Measurements from ENCODE around the gene AKIRIN2. TPM values are rescaled to one million over a fixed set of nuclear protein-coding genes. Genes with fewer than 3 reads are reported as not detected.

The AKIRIN2 gene
- total and polyA plus RNA-seq, 10 of the 15 experiments (the other 5 are each of a cell fraction or from before 2014, with no cell fraction given): 12.7 to 82.2 (median 42.6) TPM

GRCh38 chr6:87660226-87660911, 41.7 kb downstream of the AKIRIN2 start (continued):
- TF ChIP-seq CUX1 (IDR thresholded peaks at IDR 0.05; ENCODE audit: insufficient replicate concordance, low read depth, low read length) (no peak), BMI1 (IDR thresholded peaks at IDR 0.05; ENCODE audit: borderline replicate concordance) (no peak), ZNF622 (IDR thresholded peaks at IDR 0.05) (no peak)
- TF ChIP-seq, protein P1, sequence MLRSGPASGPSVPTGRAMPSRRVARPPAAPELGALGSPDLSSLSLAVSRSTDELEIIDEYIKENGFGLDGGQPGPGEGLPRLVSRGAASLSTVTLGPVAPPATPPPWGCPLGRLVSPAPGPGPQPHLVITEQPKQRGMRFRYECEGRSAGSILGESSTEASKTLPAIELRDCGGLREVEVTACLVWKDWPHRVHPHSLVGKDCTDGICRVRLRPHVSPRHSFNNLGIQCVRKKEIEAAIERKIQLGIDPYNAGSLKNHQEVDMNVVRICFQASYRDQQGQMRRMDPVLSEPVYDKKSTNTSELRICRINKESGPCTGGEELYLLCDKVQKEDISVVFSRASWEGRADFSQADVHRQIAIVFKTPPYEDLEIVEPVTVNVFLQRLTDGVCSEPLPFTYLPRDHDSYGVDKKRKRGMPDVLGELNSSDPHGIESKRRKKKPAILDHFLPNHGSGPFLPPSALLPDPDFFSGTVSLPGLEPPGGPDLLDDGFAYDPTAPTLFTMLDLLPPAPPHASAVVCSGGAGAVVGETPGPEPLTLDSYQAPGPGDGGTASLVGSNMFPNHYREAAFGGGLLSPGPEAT (IDR thresholded peaks at IDR 0.05; ENCODE audit: low read depth): no peak

- no peak overlapping the region for H2AFZ ChIP-seq (ENCODE audit: control insufficient read depth, low read depth, low read length)
- ATAC-seq: no peak
- H3K9me3 ChIP-seq (replicated peaks; ENCODE audit: control insufficient read depth, insufficient read depth, low read length): no peaks in the 10 kb centered on the region
- in situ Hi-C loops (cut with MboI) (no loop called here), intact Hi-C loops (cut with micrococcal nuclease; ENCODE audit: unreplicated experiment) (no loop called here)
- BruUV-seq (replicated peaks): no TSS peak
- H3K27me3 ChIP-seq (replicated peaks in 1 of 2; ENCODE audit: control insufficient read depth in 2 of 2, insufficient read depth in 2 of 2, low read length in 1 of 2): no peaks in the 10 kb centered on the region
- 0 out of 2 replicates have a peak, but pooled peaks cover 6% of the 10 kb centered on the region for H3K4me1 ChIP-seq (ENCODE audit: control insufficient read depth, insufficient read depth, low read length)
- H4K20me1 ChIP-seq (ENCODE audit: control insufficient read depth, insufficient read depth): no peaks in the 10 kb centered on the region
- H3K79me2 ChIP-seq (ENCODE audit: control insufficient read depth, insufficient read depth, low read length): no peaks in the 10 kb centered on the region
- no peak overlapping the region for H3K9ac ChIP-seq (ENCODE audit: control insufficient read depth, insufficient read depth, low read length)
- H3K4me2 ChIP-seq (ENCODE audit: control insufficient read depth, insufficient read depth): no peak overlapping the region
- POLR2A ChIA-PET: interaction anchor here (0.7 kb wide), 1 partner anchor 1203 kb away, joined by 3 read pairs; no protein-coding TSS in a partner anchor
- H3K4me3 ChIP-seq: no peak overlapping the region
- CTCF ChIA-PET: no interaction called here
- RAD21 ChIA-PET (ENCODE audit: unreplicated experiment): interaction anchor here (0.6 kb wide), 1 partner anchor 124 kb away, joined by 3 read pairs; no protein-coding TSS in a partner anchor
- no peak for DNase-seq (ENCODE audit: low read depth, low spot score)
- FAIRE-seq: no peak
- no peak overlapping the region for H3K27ac ChIP-seq (ENCODE audit: control insufficient read depth, insufficient read depth)
- SMC1A ChIA-PET (ENCODE audit: uncharacterized antibody, unreplicated experiment): interaction anchor here (1.8 kb wide), 1 partner anchor 40 kb away, joined by 8 read pairs; no protein-coding TSS in a partner anchor
- peaks cover 0 to 14% of the 10 kb centered on the region in 2 experiments; a peak in 2 of 4 replicates for H3K36me3 ChIP-seq (ENCODE audit: control insufficient read depth in 2 of 2, insufficient read depth in 2 of 2, low read length in 1 of 2)
- TF ChIP-seq USF2 (IDR thresholded peaks at IDR 0.05; ENCODE audit: borderline replicate concordance, low read depth, low read length) (no peak), RFX5 (IDR thresholded peaks at IDR 0.05; ENCODE audit: low read depth, low read length) (no peak), MYB (IDR thresholded peaks at IDR 0.05; ENCODE audit: borderline replicate concordance, low read depth, low read length) (no peak), FOS (IDR thresholded peaks at IDR 0.05; ENCODE audit: borderline replicate concordance, extremely low read depth, insufficient read length) (no peak)
- TF ChIP-seq, protein P2, sequence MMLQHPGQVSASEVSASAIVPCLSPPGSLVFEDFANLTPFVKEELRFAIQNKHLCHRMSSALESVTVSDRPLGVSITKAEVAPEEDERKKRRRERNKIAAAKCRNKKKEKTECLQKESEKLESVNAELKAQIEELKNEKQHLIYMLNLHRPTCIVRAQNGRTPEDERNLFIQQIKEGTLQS (IDR thresholded peaks at IDR 0.05; ENCODE audit: borderline replicate concordance, extremely low read depth, low read depth, low read length): no peak
- TF ChIP-seq, protein P3, sequence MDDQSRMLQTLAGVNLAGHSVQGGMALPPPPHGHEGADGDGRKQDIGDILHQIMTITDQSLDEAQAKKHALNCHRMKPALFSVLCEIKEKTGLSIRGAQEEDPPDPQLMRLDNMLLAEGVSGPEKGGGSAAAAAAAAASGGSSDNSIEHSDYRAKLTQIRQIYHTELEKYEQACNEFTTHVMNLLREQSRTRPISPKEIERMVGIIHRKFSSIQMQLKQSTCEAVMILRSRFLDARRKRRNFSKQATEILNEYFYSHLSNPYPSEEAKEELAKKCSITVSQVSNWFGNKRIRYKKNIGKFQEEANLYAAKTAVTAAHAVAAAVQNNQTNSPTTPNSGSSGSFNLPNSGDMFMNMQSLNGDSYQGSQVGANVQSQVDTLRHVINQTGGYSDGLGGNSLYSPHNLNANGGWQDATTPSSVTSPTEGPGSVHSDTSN (IDR thresholded peaks at IDR 0.05; ENCODE audit: insufficient replicate concordance, low read depth, low read length): no peak
Observed at GRCh38 chr6:87658516-87658915, 43.5 kb downstream of the AKIRIN2 start.

Measured in GM12878 (cell line).